HCT116 (cell line): ENCODE data around the gene MAGEF1. TPM values are rescaled to one million over a fixed set of nuclear protein-coding genes. Genes with fewer than 3 reads are reported as not detected.

Experiments used
- ATAC-seq: fragments of 200-7000 bp; cut with Tn5 transposase; 2 replicates; pipeline ENCODE4 v1.9.1; 2020; ENCODE audit warnings: mild to moderate bottlenecking, moderate library complexity
- BruUV-seq: library from RNA; stranded (reverse); fragments of 400-500 nt; replicated peaks from 2 replicates; lab custom pipeline; 2021; lab: Mats Ljungman, UMichigan
- CTCF ChIA-PET: fragments of 300-600 bp; sonication (Branson Sonifier 250); formaldehyde crosslinking; loops from one replicate; lab custom pipeline; 2021; ENCODE audit warnings: antibody characterized with exemption; lab: Charles Lee
- POLR2A ChIA-PET: fragments of 300-600, 350-600 bp; sonication (Branson Sonifier 250); formaldehyde crosslinking; loops from one replicate; lab custom pipeline; 2021; ENCODE audit warnings: antibody characterized with exemption; lab: Charles Lee
- RAD21 ChIA-PET, 2 experiments: fragments of 300-600 bp; sonication (Branson Sonifier 250); formaldehyde crosslinking; loops; one replicate each; lab custom pipeline; 2023; ENCODE audit warnings: low total read pairs in 2 of 2; ENCODE audit not compliant: uncharacterized antibody in 2 of 2, unreplicated experiment in 2 of 2, low non-redundant PET in 1 of 2; lab: Charles Lee
- DNase-seq: peaks from one replicate; pipeline ENCODE4 v3.0.0-alpha.2; 2010; ENCODE audit warnings: low read depth, low spot score
- H2AFZ ChIP-seq: fragments of 200-600 bp; shearing (Covaris generic), sonication (generic); 2 replicates; pipeline ENCODE4 v1.6.1; 2017; ENCODE audit warnings: low read depth, mixed run types, mixed read lengths, antibody characterized with exemption, low read length; ENCODE audit not compliant: poor library complexity, severe bottlenecking
- H3K27ac ChIP-seq: 2 replicates; pipeline ENCODE4 v1.5.1; 2012; ENCODE audit warnings: low read depth, low read length
- H3K27me3 ChIP-seq: fragments of 200-600 bp; sonication (generic); 2 replicates; pipeline ENCODE4 v1.6.1; 2016; ENCODE audit warnings: mixed run types, low read length, mixed read lengths; ENCODE audit not compliant: insufficient read depth
- H3K36me3 ChIP-seq, 2 experiments: fragments of 200-500 bp in 1 of 2; fragments of 200-600 bp in 1 of 2; sonication (Bioruptor generic) in 1 of 2; sonication (generic) in 1 of 2; 2 replicates each; pipeline versions ENCODE4 v1.5.1 to v1.6.1; 2014 to 2016; ENCODE audit warnings: low read length in 2 of 2, inconsistent platforms in 1 of 2, mixed read lengths in 1 of 2, mixed run types in 1 of 2; ENCODE audit not compliant: insufficient read depth in 2 of 2, control insufficient read depth in 1 of 2
- H3K4me1 ChIP-seq, 2 experiments: fragments of 200-600 bp in 1 of 2; sonication (generic) in 1 of 2; 2 replicates each; pipeline versions ENCODE4 v1.5.1 to v1.6.1; 2012 to 2017; ENCODE audit warnings: low read length in 2 of 2, inconsistent platforms in 1 of 2, mild to moderate bottlenecking in 1 of 2, mixed read lengths in 1 of 2, mixed run types in 1 of 2, moderate library complexity in 1 of 2; ENCODE audit not compliant: insufficient read depth in 2 of 2, control insufficient read depth in 1 of 2
- H3K4me2 ChIP-seq: fragments of 200-600 bp; sonication (generic); 2 replicates; pipeline ENCODE4 v1.6.1; 2017; ENCODE audit warnings: mixed run types, low read length, mixed read lengths
- H3K4me3 ChIP-seq, 2 experiments: fragments of 200-600 bp in 1 of 2; sonication (generic) in 1 of 2; replicated peaks in 1 of 2; 2 replicates each; pipeline ENCODE4 v1.5.1; 2011 to 2016; ENCODE audit warnings: low read length in 2 of 2, control low read depth in 1 of 2, low read depth in 1 of 2, mild to moderate bottlenecking in 1 of 2, mixed read lengths in 1 of 2, mixed run types in 1 of 2
- H3K79me2 ChIP-seq: fragments of 200-600 bp; sonication (generic); 2 replicates; pipeline ENCODE4 v1.6.1; 2017; ENCODE audit warnings: mild to moderate bottlenecking, mixed run types, low read length, moderate library complexity, mixed read lengths; ENCODE audit not compliant: insufficient read depth
- H3K9ac ChIP-seq: fragments of 200-600 bp; sonication (generic); 2 replicates; pipeline ENCODE4 v1.6.1; 2016; ENCODE audit warnings: low read length, mixed read lengths
- H3K9me2 ChIP-seq: fragments of 200-600 bp; sonication (generic), shearing (Covaris generic); 2 replicates; pipeline ENCODE4 v1.6.1; 2017; ENCODE audit warnings: mixed run types, mild to moderate bottlenecking, moderate library complexity; ENCODE audit not compliant: insufficient read depth
- H3K9me3 ChIP-seq, 2 experiments: fragments of 200-500 bp in 1 of 2; fragments of 200-600 bp in 1 of 2; sonication (Bioruptor generic) in 1 of 2; sonication (generic) in 1 of 2; 2 replicates each; pipeline ENCODE4 v1.6.1; 2014 to 2017; ENCODE audit warnings: low read length in 2 of 2, mixed read lengths in 2 of 2, inconsistent platforms in 1 of 2, low read depth in 1 of 2, mild to moderate bottlenecking in 1 of 2, mixed run types in 1 of 2, moderate library complexity in 1 of 2; ENCODE audit not compliant: control insufficient read depth in 1 of 2, insufficient read depth in 1 of 2
- H4K20me1 ChIP-seq: fragments of 200-600 bp; sonication (generic), shearing (Covaris generic); 2 replicates; pipeline ENCODE4 v1.6.1; 2017; ENCODE audit warnings: mixed run types, mild to moderate bottlenecking, moderate library complexity; ENCODE audit not compliant: insufficient read depth
- CTCF ChIP-seq, 3 experiments: fragments of 200-600 bp in 1 of 3; sonication (generic) in 1 of 3; IDR thresholded peaks in 2 of 3; conservative IDR thresholded peaks in 1 of 3; 2 replicates each; pipeline ENCODE4 v1.5.1; 2012 to 2017; ENCODE audit warnings: low read depth in 2 of 3, low read length in 2 of 3, antibody characterized with exemption in 1 of 3, borderline replicate concordance in 1 of 3, control low read depth in 1 of 3, mild to moderate bottlenecking in 1 of 3, mixed read lengths in 1 of 3, mixed run types in 1 of 3, moderate library complexity in 1 of 3; ENCODE audit not compliant: insufficient read depth in 1 of 3
- EGR1 ChIP-seq: IDR thresholded peaks from 2 replicates; pipeline ENCODE4 v1.6.1; 2012; ENCODE audit warnings: low read depth
- ELF1 ChIP-seq: IDR thresholded peaks from 2 replicates; pipeline ENCODE4 v1.6.1; 2012; ENCODE audit warnings: low read depth, borderline replicate concordance
- JUND ChIP-seq: IDR thresholded peaks from 2 replicates; pipeline ENCODE4 v1.6.1; 2012
- POLR2AphosphoS5 ChIP-seq: IDR thresholded peaks from 2 replicates; pipeline ENCODE4 v1.6.1; 2011; ENCODE audit warnings: mild to moderate bottlenecking, low read depth, low read length, moderate library complexity
- SP1 ChIP-seq: IDR thresholded peaks from 2 replicates; pipeline ENCODE4 v1.6.1; 2012; ENCODE audit warnings: low read depth
- TCF7L2 ChIP-seq: IDR thresholded peaks from 2 replicates; pipeline ENCODE4 v1.7.0; 2011; ENCODE audit warnings: borderline replicate concordance, inconsistent platforms; ENCODE audit not compliant: insufficient read depth, insufficient read length; ENCODE audit errors: extremely low read depth
- ZFX ChIP-seq: fragments of 450-650 bp; IDR thresholded peaks from 2 replicates; pipeline ENCODE4 v1.6.1; 2017
- ZNF274 ChIP-seq: fragments of 200-500 bp; sonication (Bioruptor generic); IDR thresholded peaks from 2 replicates; pipeline ENCODE4 v1.6.1; 2014; ENCODE audit warnings: mild to moderate bottlenecking, low read depth, low read length, inconsistent platforms
- intact Hi-C: fragments of 100-400 bp; cut with micrococcal nuclease; formaldehyde crosslinking; loops from 2 replicates; pipeline ENCODE4 v1.10.0; 2022
- total RNA-seq: library from RNA; stranded (reverse); gene quantifications from one replicate; pipeline ENCODE4 v1.2.1, GENCODE V29; 2021; ENCODE audit not compliant: unreplicated experiment

Gene MAGEF1
- total RNA-seq, 1 experiment from 2014 or later, result 44.1 TPM

- TSS peak; percentile 94 for BruUV-seq
- Histone ChIP-seq H3K4me2 (peak overlapping the region; percentile 81), H3K4me1 (peaks cover 15 to 28% of the 10 kb centered on the region in 2 experiments; a peak in 3 of 4 replicates), H3K27me3 (no peaks in the 10 kb centered on the region), H2AFZ (peak overlapping the region; percentile 85), H4K20me1 (no peaks in the 10 kb centered on the region), H3K36me3 (0 out of 4 replicates have a peak, but pooled peaks cover 0 to 3% of the 10 kb centered on the region in 2 experiments), H3K9ac (peak overlapping the region; percentile 94), H3K79me2 (peaks cover 26% of the 10 kb centered on the region), H3K4me3 (peak overlapping the region; percentile 88 to 94), H3K27ac (peak overlapping the region; percentile 96)
- DNase-seq (no peak), ATAC-seq (no peak)
- POLR2A ChIA-PET, result no interaction called here
- CTCF ChIA-PET, result no interaction called here
- intact Hi-C loops, result no loop called here
- RAD21 ChIA-PET, result no interaction called here
- TF ChIP-seq ZNF274 (no peak), JUND (no peak; the same call in 1 of the 2 replicates), SP1 (no peak; the same call in 1 of the 2 replicates), POLR2AphosphoS5 (no peak), ZFX (no peak), CTCF (IDR thresholded peaks at IDR 0.05 in 2 of 3, conservative IDR thresholded peaks at IDR 0.05 in 1 of 3; ENCODE audit: borderline replicate concordance in 1 of 3, insufficient read depth in 1 of 3, low read depth in 2 of 3, low read length in 2 of 3) (no peak), TCF7L2 (no peak), ELF1 (no peak), EGR1 (no peak)
- TF ChIP-seq, all 23 proteins: peak for 0
- H3K9me3 ChIP-seq, result no peaks in the 10 kb centered on the region
- 0 out of 2 replicates have a peak, but pooled peaks cover 2% of the 10 kb centered on the region for H3K9me2 ChIP-seq
Measured at GRCh38 chr3:184712248-184713039, 580 bp upstream of the MAGEF1 start.
